Esophagus muscularis mucosa (tissue), 4 donors: Measurements from ENCODE around the gene WASF3. TPM values are rescaled to one million over a fixed set of nuclear protein-coding genes. Genes with fewer than 3 reads are reported as not detected.

Experiments
- DNase-seq: peaks from one replicate; pipeline ENCODE4 v3.0.0-alpha.2; 2017; ENCODE audit errors: extremely low spot score
- H3K27ac ChIP-seq, 4 donors: fragments of 200-600 bp; sonication (generic); replicated peaks in 1 of 4; 1 replicate in 3 of 4; 2 replicates in 1 of 4; pipeline ENCODE4 v1.5.1; 2016 to 2019; ENCODE audit warnings: mild to moderate bottlenecking in 1 of 4
- H3K27me3 ChIP-seq, 4 donors: fragments of 200-600 bp; sonication (generic); one replicate each; pipeline versions ENCODE4 v1.5.1 to v1.6.0; 2016 to 2019
- H3K36me3 ChIP-seq, 4 donors: fragments of 200-600 bp; sonication (generic); one replicate each; pipeline ENCODE4 v1.5.1; 2016 to 2019
- H3K4me1 ChIP-seq, 4 donors: fragments of 200-600 bp; sonication (generic); one replicate each; pipeline ENCODE4 v1.5.1; 2016 to 2019
- H3K4me3 ChIP-seq, 4 donors: fragments of 200-600 bp; sonication (generic); 1 replicate in 2 of 4; 2 replicates in 2 of 4; pipeline ENCODE4 v1.5.1; 2016 to 2019; ENCODE audit warnings: mild to moderate bottlenecking in 4 of 4, moderate library complexity in 1 of 4
- H3K9me3 ChIP-seq, 4 donors: fragments of 200-600 bp; sonication (generic); 1 replicate in 3 of 4; 2 replicates in 1 of 4; pipeline ENCODE4 v1.5.1; 2016 to 2019
- CTCF ChIP-seq, 3 experiments: fragments of 200-600 bp in 2 of 3; fragments of 450-650 bp in 1 of 3; sonication (generic) in 2 of 3; IDR thresholded peaks; one replicate each; pipeline ENCODE4 v1.5.1; 2017 to 2019; ENCODE audit warnings: antibody characterized with exemption in 3 of 3, mild to moderate bottlenecking in 2 of 3, moderate library complexity in 1 of 3
- EP300 ChIP-seq: sonication (generic); formaldehyde crosslinking; IDR thresholded peaks from one replicate; pipeline ENCODE4 v1.6.1; 2017; ENCODE audit warnings: antibody characterized with exemption
- POLR2A ChIP-seq: fragments of 450-650 bp; IDR thresholded peaks from one replicate; pipeline ENCODE4 v1.6.1; 2017; ENCODE audit warnings: antibody characterized with exemption, moderate library complexity, mild to moderate bottlenecking, low read depth
- POLR2AphosphoS5 ChIP-seq, 2 donors: sonication (generic); formaldehyde crosslinking; IDR thresholded peaks; one replicate each; pipeline ENCODE4 v1.6.1; 2017; ENCODE audit warnings: antibody characterized with exemption in 2 of 2
- WGBS: methylation state at CpG from one replicate; pipeline ENCODE4 v1.1.5; 2018; 5-methylcytosine and 5-hydroxymethylcytosine counted together
- intact Hi-C: fragments of 100-400 bp; cut with DNase I; formaldehyde crosslinking; loops from one replicate; pipeline ENCODE4 v1.15.1; 2023
- total RNA-seq, 4 donors: library from RNA; depleted of rRNA; stranded (reverse); fragments of >200 nt; gene quantifications; one replicate each; pipeline versions ENCODE4 v1.1.0 to v1.2.1, GENCODE V29; 2016

WASF3 gene
- total RNA-seq, 4 donors from 2014 or later = 16.6 to 19.9 (median 18.4) TPM

- Histone ChIP-seq H3K4me1 (no peaks in the 10 kb centered on the region), H3K27me3 (peaks cover 0 to 3% (median 0%) of the 10 kb centered on the region in 4 donors), H3K27ac (no peak overlapping the region), H3K4me3 (no peak overlapping the region), H3K9me3 (no peaks in the 10 kb centered on the region), H3K36me3 (no peaks in the 10 kb centered on the region)
- no peak for DNase-seq
- TF ChIP-seq EP300 = no peak
- TF ChIP-seq POLR2AphosphoS5 (IDR thresholded peaks at IDR 0.05) = no peak
- TF ChIP-seq CTCF (IDR thresholded peaks at IDR 0.05) = no peak
- TF ChIP-seq POLR2A = no peak
- WGBS = 78% methylated on average over 9 of the region's 9 CpGs
- intact Hi-C loops = no loop called here
Measured at GRCh38 chr13:26534036-26534726, 23.3 kb upstream of the WASF3 start.

DNA sequence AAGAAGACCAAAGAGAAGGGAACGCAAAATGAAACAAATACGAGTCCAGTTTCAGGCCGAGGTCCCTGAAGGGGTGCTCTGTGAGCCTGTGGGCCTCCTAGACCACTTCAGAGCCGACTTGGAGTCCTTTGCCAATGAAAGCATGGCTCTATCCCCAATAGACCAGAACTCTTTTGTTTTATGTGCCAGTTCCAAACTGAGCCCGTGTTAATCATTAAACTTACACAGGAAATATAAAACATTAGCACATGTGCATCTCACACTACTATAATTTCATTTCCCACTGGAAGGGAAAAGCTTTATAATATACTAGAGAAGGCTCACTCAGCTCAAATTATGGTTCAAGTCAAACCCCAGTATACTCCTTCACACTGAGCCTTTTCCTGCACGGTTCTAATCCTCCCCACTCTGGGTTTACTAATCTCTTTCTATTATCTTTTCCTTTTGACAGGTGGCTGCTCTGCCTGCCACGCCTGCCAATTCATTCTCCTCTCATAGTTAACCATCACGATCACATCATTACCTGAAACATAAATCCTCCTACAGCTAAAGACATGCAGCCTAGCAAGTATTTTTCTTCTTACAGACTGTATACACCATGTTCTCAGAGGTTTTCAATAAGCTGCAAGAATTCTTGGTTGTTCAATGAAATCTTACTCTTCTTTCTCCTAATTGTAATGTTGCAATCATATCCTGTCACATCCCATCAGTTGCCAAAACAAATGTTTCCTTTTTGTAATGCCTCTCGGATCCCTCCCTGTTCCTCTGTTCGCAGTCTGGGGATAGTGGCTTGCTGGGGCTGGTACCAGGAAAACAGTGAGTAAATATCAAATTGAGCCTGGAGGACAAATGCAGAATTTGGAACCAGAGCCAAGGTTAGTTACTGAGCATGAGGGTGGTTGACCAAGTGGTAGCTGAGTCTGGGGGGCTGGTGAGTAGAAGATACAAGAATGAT is 18.8 kb upstream of the WASF3 start:
- H3K27me3 ChIP-seq = peaks cover 0 to 13% (median 0%) of the 10 kb centered on the region in 4 donors
- H3K36me3 ChIP-seq = no peaks in the 10 kb centered on the region
- TF ChIP-seq POLR2AphosphoS5 (IDR thresholded peaks at IDR 0.05) = no peak
- H3K9me3 ChIP-seq = no peaks in the 10 kb centered on the region
- intact Hi-C loops = no loop called here
- no peak overlapping the region for H3K27ac ChIP-seq
- no peak for DNase-seq
- no peaks in the 10 kb centered on the region for H3K4me1 ChIP-seq
- 54% methylated on average over 10 of the region's 10 CpGs for whole genome bisulfite sequencing
- H3K4me3 ChIP-seq = no peak overlapping the region

DNA sequence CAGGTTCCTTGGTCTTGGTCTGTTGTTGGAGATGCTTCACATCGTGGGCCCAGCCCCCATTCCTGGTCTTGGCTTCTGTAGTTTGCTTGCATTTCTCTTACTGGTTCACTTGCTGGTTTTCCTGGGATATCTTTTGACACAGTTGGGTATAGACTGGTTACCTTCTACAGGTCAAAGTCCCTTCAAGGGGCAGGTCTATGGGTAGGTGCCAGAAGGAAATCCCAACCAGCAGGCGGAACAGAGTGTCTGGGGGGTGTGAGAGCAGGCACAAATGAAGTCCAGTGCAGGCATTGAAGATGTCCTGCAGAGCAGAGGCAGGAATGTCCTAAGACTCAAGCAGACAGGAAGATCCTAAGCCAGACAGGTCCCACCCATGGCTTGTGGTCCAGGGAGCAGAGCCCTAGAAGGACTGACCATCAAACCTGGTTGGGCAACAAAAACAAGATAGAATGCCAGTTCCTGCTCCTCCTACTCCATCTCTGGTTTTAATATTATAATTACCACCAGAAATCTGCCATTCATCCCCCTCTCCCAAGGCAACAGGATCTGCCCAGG is 17.7 kb upstream of the WASF3 start:
- Histone ChIP-seq H3K36me3 (no peaks in the 10 kb centered on the region), H3K4me1 (no peaks in the 10 kb centered on the region), H3K27ac (no peak overlapping the region), H3K27me3 (peaks cover 0 to 13% (median 0%) of the 10 kb centered on the region in 4 donors), H3K4me3 (no peak overlapping the region), H3K9me3 (no peaks in the 10 kb centered on the region)
- intact Hi-C loops = no loop called here
- WGBS = 81% methylated on average over 2 of the region's 2 CpGs
- no peak for DNase-seq
- TF ChIP-seq CTCF (IDR thresholded peaks at IDR 0.05) = no peak
- TF ChIP-seq POLR2AphosphoS5 (IDR thresholded peaks at IDR 0.05) = no peak
- no peak for TF ChIP-seq EP300

DNA sequence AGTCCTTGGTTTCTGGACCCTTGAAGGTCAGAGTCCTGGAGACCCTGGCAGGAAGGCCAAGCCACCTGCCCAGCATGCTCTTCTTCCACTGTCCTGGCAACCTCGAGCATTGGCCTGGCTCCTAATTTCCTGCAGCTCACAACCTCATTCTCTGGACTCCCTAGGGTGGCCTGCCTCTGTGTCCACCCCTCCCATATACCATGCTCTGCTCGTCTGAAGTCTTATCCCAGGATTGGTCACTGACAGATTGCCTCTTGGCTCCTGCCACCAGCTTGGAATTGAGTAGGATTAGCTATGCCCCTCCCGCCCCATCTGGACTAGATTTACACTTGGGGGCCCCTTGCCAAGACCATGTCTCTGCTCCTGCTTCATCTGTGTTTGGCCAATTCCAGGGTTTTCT is 17.1 kb upstream of the WASF3 start:
- Histone ChIP-seq H3K36me3 (no peaks in the 10 kb centered on the region), H3K27ac (no peak overlapping the region), H3K4me3 (no peak overlapping the region), H3K27me3 (peaks cover 0 to 13% (median 0%) of the 10 kb centered on the region in 4 donors), H3K4me1 (no peaks in the 10 kb centered on the region), H3K9me3 (no peaks in the 10 kb centered on the region)
- no peak for DNase-seq
- TF ChIP-seq CTCF (IDR thresholded peaks at IDR 0.05) (no peak), EP300 (no peak), POLR2A (no peak), POLR2AphosphoS5 (IDR thresholded peaks at IDR 0.05) (no peak)
- intact Hi-C loops = no loop called here
- 68% methylated on average over 2 of the region's 3 CpGs for WGBS

- WGBS = 71% methylated on average over 5 of the region's 5 CpGs
- no peak overlapping the region for H3K4me3 ChIP-seq
- H3K27me3 ChIP-seq = peaks cover 0 to 13% (median 0%) of the 10 kb centered on the region in 4 donors
- no peaks in the 10 kb centered on the region for H3K9me3 ChIP-seq
- no peak for TF ChIP-seq POLR2A
- TF ChIP-seq POLR2AphosphoS5 (IDR thresholded peaks at IDR 0.05) = no peak
- no peak for TF ChIP-seq EP300
- no peak for TF ChIP-seq CTCF (IDR thresholded peaks at IDR 0.05)
- intact Hi-C loops = no loop called here
- no peak overlapping the region for H3K27ac ChIP-seq
- DNase-seq = no peak
- no peaks in the 10 kb centered on the region for H3K36me3 ChIP-seq
- H3K4me1 ChIP-seq = no peaks in the 10 kb centered on the region
Measured at GRCh38 chr13:26541041-26541440, 16.4 kb upstream of the WASF3 start.
